ENCODE measurements around the gene BCAR1. TPM values are rescaled to one million over a fixed set of nuclear protein-coding genes. Genes with fewer than 3 reads are reported as not detected.
"Not testable (repeated sequence)": the region's sequence is repeated elsewhere in the genome, so short reads cannot be mapped to it uniquely, and the experiment has no call there.

The BCAR1 gene
- total RNA-seq, 1 donor from 2014 or later = 125 TPM

- no peak overlapping the region for H3K4me3 ChIP-seq (ENCODE audit: low read depth, low read length)
- TF ChIP-seq, protein P1, sequence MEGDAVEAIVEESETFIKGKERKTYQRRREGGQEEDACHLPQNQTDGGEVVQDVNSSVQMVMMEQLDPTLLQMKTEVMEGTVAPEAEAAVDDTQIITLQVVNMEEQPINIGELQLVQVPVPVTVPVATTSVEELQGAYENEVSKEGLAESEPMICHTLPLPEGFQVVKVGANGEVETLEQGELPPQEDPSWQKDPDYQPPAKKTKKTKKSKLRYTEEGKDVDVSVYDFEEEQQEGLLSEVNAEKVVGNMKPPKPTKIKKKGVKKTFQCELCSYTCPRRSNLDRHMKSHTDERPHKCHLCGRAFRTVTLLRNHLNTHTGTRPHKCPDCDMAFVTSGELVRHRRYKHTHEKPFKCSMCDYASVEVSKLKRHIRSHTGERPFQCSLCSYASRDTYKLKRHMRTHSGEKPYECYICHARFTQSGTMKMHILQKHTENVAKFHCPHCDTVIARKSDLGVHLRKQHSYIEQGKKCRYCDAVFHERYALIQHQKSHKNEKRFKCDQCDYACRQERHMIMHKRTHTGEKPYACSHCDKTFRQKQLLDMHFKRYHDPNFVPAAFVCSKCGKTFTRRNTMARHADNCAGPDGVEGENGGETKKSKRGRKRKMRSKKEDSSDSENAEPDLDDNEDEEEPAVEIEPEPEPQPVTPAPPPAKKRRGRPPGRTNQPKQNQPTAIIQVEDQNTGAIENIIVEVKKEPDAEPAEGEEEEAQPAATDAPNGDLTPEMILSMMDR (conservative IDR thresholded peaks at IDR 0.05; ENCODE audit: low read depth, low read length) = no peak
- DNase-seq (ENCODE audit: low read depth) = no peak
Measured at GRCh38 chr16:75243667-75244224, 7.7 kb downstream of the BCAR1 start.

- not testable (repeated sequence) for H3K4me3 ChIP-seq (ENCODE audit: low read depth, low read length); DNase-seq (ENCODE audit: low read depth)
Measured at GRCh38 chr16:75242436-75243078, 8.9 kb downstream of the BCAR1 start.

DNA sequence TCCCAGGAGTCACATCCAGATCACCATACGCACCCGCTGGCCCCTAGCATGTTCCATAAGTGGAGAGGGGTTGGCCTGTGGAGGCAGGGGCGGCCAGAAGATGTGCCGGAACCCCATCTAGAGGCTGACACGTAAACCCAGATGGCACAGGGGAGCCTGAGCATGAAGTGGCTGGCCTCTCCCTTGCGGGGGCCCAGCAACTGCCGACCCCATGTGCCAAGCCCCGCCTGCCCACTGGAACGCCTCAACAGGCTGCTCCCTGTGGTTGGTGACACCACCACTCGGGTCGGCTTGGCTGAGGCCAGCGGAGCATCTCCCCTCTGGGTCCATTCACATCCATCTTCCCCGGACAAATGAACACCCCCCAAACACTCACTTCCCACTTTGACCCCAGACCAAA lies 9.5 kb downstream of the BCAR1 start:
- no peak overlapping the region for H3K4me3 ChIP-seq (ENCODE audit: low read depth, low read length)
- TF ChIP-seq, protein P1 (conservative IDR thresholded peaks at IDR 0.05; ENCODE audit: low read depth, low read length) = no peak
- DNase-seq (ENCODE audit: low read depth) = no peak

GRCh38 chr16:75241412-75241811 lies 10.0 kb downstream of the BCAR1 start:
- TF ChIP-seq, protein P1 (conservative IDR thresholded peaks at IDR 0.05; ENCODE audit: low read depth, low read length) = no peak
- no peak for DNase-seq (ENCODE audit: low read depth)

GRCh38 chr16:75240633-75241032 lies 10.8 kb downstream of the BCAR1 start:
- DNase-seq (ENCODE audit: low read depth); H3K4me3 ChIP-seq (ENCODE audit: low read depth, low read length): not testable (repeated sequence)

More at GRCh38 chr16:75241412-75241811, 10.0 kb downstream of the BCAR1 start:
- no peak overlapping the region for H3K4me3 ChIP-seq (ENCODE audit: low read depth, low read length)

GRCh38 chr16:75239542-75240122 lies 11.8 kb downstream of the BCAR1 start:
- TF ChIP-seq, protein P1 (conservative IDR thresholded peaks at IDR 0.05; ENCODE audit: low read depth, low read length) = no peak
- H3K4me3 ChIP-seq (ENCODE audit: low read depth, low read length) = no peak overlapping the region
- DNase-seq (ENCODE audit: low read depth) = no peak

DNA sequence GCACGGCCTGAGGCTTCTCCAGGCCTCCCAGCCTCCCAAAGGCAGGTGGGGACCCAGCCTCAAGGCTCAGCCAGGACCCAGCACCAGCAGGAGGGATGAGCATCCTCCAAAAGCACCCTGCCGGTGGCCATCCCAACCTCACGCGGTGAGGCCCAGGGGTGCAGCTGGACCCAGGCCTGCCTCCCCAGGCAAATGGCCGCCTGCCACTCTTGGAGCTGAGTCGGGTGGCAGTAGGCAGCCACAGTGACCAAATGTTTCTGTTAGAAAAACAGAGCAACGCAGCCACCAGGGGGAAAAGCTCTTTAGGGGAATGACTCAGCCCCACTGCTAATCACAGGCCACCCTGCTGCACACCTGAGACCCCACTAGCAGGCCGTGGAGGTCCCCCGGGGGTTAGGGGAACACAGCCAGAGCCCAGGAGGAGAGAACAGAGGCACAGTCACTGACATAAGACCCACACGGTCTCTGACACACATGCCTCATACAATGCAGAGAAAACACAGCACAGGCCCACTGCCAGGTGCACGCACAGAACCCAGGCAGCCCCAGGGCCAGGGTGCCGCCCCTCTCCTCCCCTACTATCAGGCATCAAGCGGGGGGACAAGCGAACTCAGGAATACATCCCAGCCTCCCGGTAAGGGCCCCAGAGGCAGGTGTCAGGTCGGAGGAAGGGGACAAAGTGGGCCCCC lies 12.4 kb downstream of the BCAR1 start:
- H3K4me3 ChIP-seq (ENCODE audit: low read depth, low read length) = no peak overlapping the region
- no peak for DNase-seq (ENCODE audit: low read depth)
- TF ChIP-seq, protein P1 (conservative IDR thresholded peaks at IDR 0.05; ENCODE audit: low read depth, low read length) = peak; percentile 19
